Neural progenitor cell (in vitro differentiated cells): ENCODE measurements around the gene ZFHX3. TPM values are rescaled to one million over a fixed set of nuclear protein-coding genes. Genes with fewer than 3 reads are reported as not detected.

Experiments used
- DNase-seq: peaks from one replicate; pipeline ENCODE4 v3.0.0-alpha.2; 2016; ENCODE audit warnings: low spot score
- H2AFZ ChIP-seq: fragments of 200-600 bp; sonication (generic); replicated peaks from 2 replicates; pipeline ENCODE4 v1.6.1; 2016; ENCODE audit warnings: antibody characterized with exemption
- H3F3A ChIP-seq: fragments of 200-600 bp; sonication (generic); 2 replicates; pipeline ENCODE4 v1.6.1; 2016; ENCODE audit warnings: antibody characterized with exemption, low read depth
- H3K27ac ChIP-seq: fragments of 200-600 bp; sonication (generic); 2 replicates; pipeline ENCODE4 v1.5.1; 2016; ENCODE audit warnings: mild to moderate bottlenecking
- H3K27me3 ChIP-seq: fragments of 200-600 bp; sonication (generic); 2 replicates; pipeline ENCODE4 v1.6.1; 2016; ENCODE audit warnings: mild to moderate bottlenecking, moderate library complexity
- H3K36me3 ChIP-seq: fragments of 200-600 bp; sonication (generic); 2 replicates; pipeline ENCODE4 v1.5.1; 2016
- H3K4me1 ChIP-seq: fragments of 200-600 bp; sonication (generic); 2 replicates; pipeline ENCODE4 v1.6.1; 2016; ENCODE audit warnings: mixed run types
- H3K4me2 ChIP-seq: fragments of 200-600 bp; sonication (generic); 2 replicates; pipeline ENCODE4 v1.6.1; 2016
- H3K4me3 ChIP-seq: fragments of 200-600 bp; sonication (generic); 2 replicates; pipeline ENCODE4 v1.5.1; 2016
- H3K79me2 ChIP-seq: fragments of 200-600 bp; sonication (generic); 2 replicates; pipeline ENCODE4 v1.6.1; 2016; ENCODE audit warnings: low read depth
- H3K9ac ChIP-seq: fragments of 200-600 bp; sonication (generic); 2 replicates; pipeline ENCODE4 v1.6.1; 2016
- H3K9me3 ChIP-seq: fragments of 200-600 bp; sonication (generic); 2 replicates; pipeline ENCODE4 v1.5.1; 2016; ENCODE audit warnings: low read depth
- H4K20me1 ChIP-seq: fragments of 200-600 bp; sonication (generic); 2 replicates; pipeline ENCODE4 v1.6.1; 2016; ENCODE audit warnings: low read depth
- H3K27ac Mint-ChIP-seq: 3 replicates; pipeline ENCODE4 v1.8.0; 2021; ENCODE audit warnings: mixed read lengths
- H3K27me3 Mint-ChIP-seq: 2 replicates; pipeline ENCODE4 v1.8.0; 2022; ENCODE audit warnings: low read depth, mild to moderate bottlenecking, inconsistent platforms, moderate library complexity, mixed read lengths; ENCODE audit not compliant: insufficient read depth
- H3K36me3 Mint-ChIP-seq: 3 replicates; pipeline ENCODE4 v1.8.0; 2021; ENCODE audit warnings: mixed read lengths
- H3K4me1 Mint-ChIP-seq: 3 replicates; pipeline ENCODE4 v1.8.0; 2021; ENCODE audit warnings: mixed read lengths
- H3K4me3 Mint-ChIP-seq: 3 replicates; pipeline ENCODE4 v1.8.0; 2021; ENCODE audit warnings: mild to moderate bottlenecking, moderate library complexity, mixed read lengths
- H3K9me3 Mint-ChIP-seq: 3 replicates; pipeline ENCODE4 v1.8.0; 2020; ENCODE audit warnings: mixed read lengths
- EZH2 ChIP-seq: fragments of 200-600 bp; sonication (generic); IDR thresholded peaks from 2 replicates; pipeline ENCODE4 v1.6.1; 2017; ENCODE audit warnings: antibody characterized with exemption, mild to moderate bottlenecking, moderate library complexity
- EZH2phosphoT487 ChIP-seq: fragments of 200-600 bp; sonication (generic); IDR thresholded peaks from 2 replicates; pipeline ENCODE4 v1.6.1; 2017; ENCODE audit warnings: antibody characterized with exemption
- total RNA-seq: library from RNA; depleted of rRNA; stranded (reverse); fragments of >200 nt; gene quantifications from 2 replicates; pipeline ENCODE4 v1.2.3, GENCODE V29; 2015; ENCODE audit warnings: low replicate concordance
- TF ChIP-seq, protein P1 (sequence below): fragments of 200-600 bp; sonication (generic); IDR thresholded peaks from 2 replicates; pipeline ENCODE4 v1.5.1; 2017; ENCODE audit warnings: antibody characterized with exemption, mild to moderate bottlenecking

ZFHX3 gene
- total RNA-seq, 1 donor from 2014 or later: 2.4 TPM

DNA sequence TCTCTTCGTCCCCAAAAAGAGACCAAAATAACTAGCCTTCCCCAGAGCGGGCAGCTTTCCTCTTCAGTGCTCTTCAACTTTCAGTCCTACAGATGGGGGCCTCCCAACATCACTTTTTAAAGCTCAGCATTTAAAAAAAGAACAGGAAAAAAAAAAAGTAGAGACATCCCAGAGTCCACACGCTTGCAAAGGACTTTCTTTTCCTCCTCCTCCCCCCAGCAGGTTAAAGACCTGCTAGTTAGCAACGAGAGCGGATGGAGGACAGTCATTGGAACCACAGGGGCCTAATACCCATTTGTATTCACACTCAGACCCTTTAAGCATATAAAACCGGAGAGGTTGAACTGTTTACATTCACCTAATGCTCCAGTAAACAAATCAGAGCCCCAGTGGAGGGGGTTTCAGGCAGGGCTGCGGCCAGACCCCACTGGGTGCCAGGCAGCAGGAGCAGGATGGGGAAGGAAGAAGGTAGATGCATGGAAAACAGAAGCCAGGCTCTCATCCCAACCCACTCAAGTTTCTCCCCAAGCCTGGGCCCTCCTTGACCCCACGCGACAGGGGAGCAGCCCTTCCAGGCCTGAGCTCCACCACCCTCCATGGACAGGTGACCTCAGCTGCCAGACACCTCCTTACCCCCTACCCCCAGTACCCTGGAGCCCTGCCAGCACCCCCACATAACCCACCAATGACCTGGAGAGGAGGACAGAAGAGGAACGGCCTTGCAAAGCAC lies 15.2 kb downstream of the ZFHX3 start:
- Mint-ChIP-seq H3K36me3 (peaks cover 4% of the 10 kb centered on the region), H3K27ac (peak overlapping the region; percentile 93), H3K4me3 (peak overlapping the region; percentile 74), H3K9me3 (no peaks in the 10 kb centered on the region), H3K27me3 (peaks cover 2% of the 10 kb centered on the region), H3K4me1 (peaks cover 92% of the 10 kb centered on the region)
- Histone ChIP-seq H3K9me3 (no peaks in the 10 kb centered on the region), H4K20me1 (peaks cover 81% of the 10 kb centered on the region), H3K4me3 (peak overlapping the region; percentile 38), H3K79me2 (no peaks in the 10 kb centered on the region), H3K9ac (no peak overlapping the region), H3F3A (peaks cover 67% of the 10 kb centered on the region), H3K4me2 (peak overlapping the region; percentile 79), H3K27ac (no peak overlapping the region), H3K4me1 (peaks cover 66% of the 10 kb centered on the region), H3K36me3 (no peaks in the 10 kb centered on the region), H2AFZ (no peak overlapping the region), H3K27me3 (peaks cover 87% of the 10 kb centered on the region)
- TF ChIP-seq EZH2 (peak; percentile 6), EZH2phosphoT487 (peak; percentile 22)
- TF ChIP-seq, protein P1, sequence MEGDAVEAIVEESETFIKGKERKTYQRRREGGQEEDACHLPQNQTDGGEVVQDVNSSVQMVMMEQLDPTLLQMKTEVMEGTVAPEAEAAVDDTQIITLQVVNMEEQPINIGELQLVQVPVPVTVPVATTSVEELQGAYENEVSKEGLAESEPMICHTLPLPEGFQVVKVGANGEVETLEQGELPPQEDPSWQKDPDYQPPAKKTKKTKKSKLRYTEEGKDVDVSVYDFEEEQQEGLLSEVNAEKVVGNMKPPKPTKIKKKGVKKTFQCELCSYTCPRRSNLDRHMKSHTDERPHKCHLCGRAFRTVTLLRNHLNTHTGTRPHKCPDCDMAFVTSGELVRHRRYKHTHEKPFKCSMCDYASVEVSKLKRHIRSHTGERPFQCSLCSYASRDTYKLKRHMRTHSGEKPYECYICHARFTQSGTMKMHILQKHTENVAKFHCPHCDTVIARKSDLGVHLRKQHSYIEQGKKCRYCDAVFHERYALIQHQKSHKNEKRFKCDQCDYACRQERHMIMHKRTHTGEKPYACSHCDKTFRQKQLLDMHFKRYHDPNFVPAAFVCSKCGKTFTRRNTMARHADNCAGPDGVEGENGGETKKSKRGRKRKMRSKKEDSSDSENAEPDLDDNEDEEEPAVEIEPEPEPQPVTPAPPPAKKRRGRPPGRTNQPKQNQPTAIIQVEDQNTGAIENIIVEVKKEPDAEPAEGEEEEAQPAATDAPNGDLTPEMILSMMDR: no peak
- peak; percentile 57 for DNase-seq

DNA sequence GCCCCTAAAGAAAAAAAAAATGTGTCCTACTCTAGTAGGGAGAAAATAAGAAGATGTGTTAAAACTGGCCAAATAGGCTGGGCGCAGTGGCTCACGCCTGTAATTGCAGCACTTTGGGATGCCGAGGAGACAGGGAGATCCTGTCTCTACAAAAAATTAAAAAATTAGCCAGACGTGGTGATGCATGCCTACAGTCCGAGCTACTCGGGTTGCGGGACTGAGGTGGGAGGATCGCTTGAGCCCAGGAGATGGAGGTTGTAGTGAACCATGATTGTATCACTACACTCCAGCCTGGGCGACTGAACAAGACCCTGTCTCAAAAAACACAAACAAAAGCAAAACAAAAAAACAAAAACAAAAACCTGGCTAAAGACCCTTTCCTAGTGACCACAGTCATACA lies 15.9 kb downstream of the ZFHX3 start:
- TF ChIP-seq EZH2 (no peak), EZH2phosphoT487 (no peak)
- TF ChIP-seq, protein P1: no peak
- Mint-ChIP-seq H3K27me3 (peaks cover 2% of the 10 kb centered on the region), H3K9me3 (no peaks in the 10 kb centered on the region), H3K4me1 (peaks cover 90% of the 10 kb centered on the region), H3K27ac (peak overlapping the region; percentile 92), H3K4me3 (peak overlapping the region; percentile 74), H3K36me3 (peaks cover 4% of the 10 kb centered on the region)
- Histone ChIP-seq H3F3A (peaks cover 61% of the 10 kb centered on the region), H4K20me1 (peaks cover 80% of the 10 kb centered on the region), H2AFZ (no peak overlapping the region), H3K27ac (no peak overlapping the region), H3K79me2 (no peaks in the 10 kb centered on the region), H3K9me3 (no peaks in the 10 kb centered on the region), H3K36me3 (no peaks in the 10 kb centered on the region), H3K4me3 (peak overlapping the region; percentile 38), H3K4me1 (peaks cover 58% of the 10 kb centered on the region), H3K27me3 (peaks cover 87% of the 10 kb centered on the region), H3K4me2 (peak overlapping the region; percentile 79), H3K9ac (no peak overlapping the region)
- no peak for DNase-seq

DNA sequence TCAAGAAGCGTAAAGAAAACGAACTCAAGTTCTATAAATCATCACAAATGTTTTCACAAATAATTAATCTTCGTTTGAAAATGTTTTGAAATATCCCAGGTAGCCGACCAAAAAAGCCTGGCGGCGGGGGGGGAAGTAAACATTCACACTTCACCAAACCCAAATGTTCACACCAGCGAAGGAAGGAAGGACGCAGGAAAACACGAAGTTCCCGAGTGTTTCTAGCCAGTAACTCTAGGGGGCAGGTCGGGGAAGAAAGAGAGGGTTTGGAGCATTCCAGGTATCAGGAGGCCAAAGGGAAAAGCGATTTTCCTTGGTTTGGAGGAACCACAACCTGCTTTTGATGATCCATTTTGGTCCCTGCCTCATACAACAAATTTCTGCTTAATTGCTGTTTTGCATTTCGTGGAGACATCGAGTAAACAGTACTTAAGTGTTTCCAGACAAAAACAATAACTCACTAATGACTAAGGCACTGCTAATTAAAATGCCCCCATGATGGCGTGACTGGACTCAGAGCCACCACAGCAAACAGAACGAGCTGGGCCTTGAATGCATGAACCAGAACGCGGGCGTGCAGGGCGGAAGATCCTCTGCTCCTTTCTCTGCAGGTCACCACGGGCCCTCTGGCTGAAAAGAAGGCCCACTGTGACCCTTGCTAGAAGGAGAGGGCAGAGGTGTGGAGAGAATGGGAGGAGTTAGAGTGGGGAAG lies 16.6 kb downstream of the ZFHX3 start:
- H3K4me3 Mint-ChIP-seq: peak overlapping the region; percentile 68
- H3K79me2 ChIP-seq: no peaks in the 10 kb centered on the region
- H3K9ac ChIP-seq: no peak overlapping the region
- H3K9me3 ChIP-seq: no peaks in the 10 kb centered on the region
- peaks cover 4% of the 10 kb centered on the region for H3K36me3 Mint-ChIP-seq
- no peaks in the 10 kb centered on the region for H3K9me3 Mint-ChIP-seq
- no peak overlapping the region for H2AFZ ChIP-seq
- TF ChIP-seq EZH2 (peak; percentile 55), EZH2phosphoT487 (no peak)
- TF ChIP-seq, protein P1: peak; percentile 39
- no peak for DNase-seq
- peaks cover 52% of the 10 kb centered on the region for H3K4me1 ChIP-seq
- H3F3A ChIP-seq: peaks cover 54% of the 10 kb centered on the region
- H3K27me3 Mint-ChIP-seq: peaks cover 2% of the 10 kb centered on the region
- peak overlapping the region; percentile 79 for H3K4me2 ChIP-seq
- peak overlapping the region; percentile 38 for H3K4me3 ChIP-seq
- H3K4me1 Mint-ChIP-seq: peaks cover 90% of the 10 kb centered on the region
- H3K36me3 ChIP-seq: no peaks in the 10 kb centered on the region
- no peak overlapping the region for H3K27ac ChIP-seq
- peaks cover 86% of the 10 kb centered on the region for H3K27me3 ChIP-seq
- H3K27ac Mint-ChIP-seq: peak overlapping the region; percentile 92
- H4K20me1 ChIP-seq: peaks cover 85% of the 10 kb centered on the region
